ENCODE results near the gene RPL37A.

RPL37A gene

GRCh38 chr2:216480221-216480620, 18.4 kb upstream of the RPL37A start:
- Histone ChIP-seq H4K20me1 (ENCODE audit: insufficient read depth, low read length) (no peaks in the 10 kb centered on the region), H3K4me3 (ENCODE audit: low read length) (no peak overlapping the region), H3K27me3 (replicated peaks; ENCODE audit: insufficient read depth, low read length) (no peaks in the 10 kb centered on the region), H3K9me2 (replicated peaks; ENCODE audit: insufficient read depth, low read length) (no peaks in the 10 kb centered on the region), H2AFZ (ENCODE audit: low read length) (no peak overlapping the region), H3K4me2 (ENCODE audit: low read depth, low read length) (no peak overlapping the region), H3K9me3 (replicated peaks; ENCODE audit: insufficient read depth, low read length) (no peaks in the 10 kb centered on the region), H3K79me2 (ENCODE audit: low read length) (no peaks in the 10 kb centered on the region), H3F3A (ENCODE audit: insufficient read depth, low read length) (no peaks in the 10 kb centered on the region), H3K9ac (ENCODE audit: low read length) (no peak overlapping the region), H3K4me1 (ENCODE audit: low read length) (no peaks in the 10 kb centered on the region), H3K27ac (ENCODE audit: low read length) (no peak overlapping the region), H3K36me3 (replicated peaks; ENCODE audit: insufficient read depth, low read length) (no peaks in the 10 kb centered on the region)
- TF ChIP-seq CTCF (IDR thresholded peaks at IDR 0.05; ENCODE audit: low read length), result no peak
- no peak for TF ChIP-seq EZH2phosphoT487 (IDR thresholded peaks at IDR 0.05; ENCODE audit: low read length)
- no peak for TF ChIP-seq EZH2 (optimal IDR thresholded peaks at IDR 0.05; ENCODE audit: low read depth, low read length)
- DNase-seq, result no peak

- TF ChIP-seq CTCF (IDR thresholded peaks at IDR 0.05; ENCODE audit: low read length) (no peak), EZH2 (optimal IDR thresholded peaks at IDR 0.05; ENCODE audit: low read depth, low read length) (no peak), EZH2phosphoT487 (IDR thresholded peaks at IDR 0.05; ENCODE audit: low read length) (no peak)
- no peak overlapping the region for H3K4me2 ChIP-seq (ENCODE audit: low read depth, low read length)
Measured at GRCh38 chr2:216482640-216483039, 16.0 kb upstream of the RPL37A start.

GRCh38 chr2:216485237-216485636, 13.4 kb upstream of the RPL37A start:
- TF ChIP-seq EZH2phosphoT487 (IDR thresholded peaks at IDR 0.05; ENCODE audit: low read length) (no peak), EZH2 (optimal IDR thresholded peaks at IDR 0.05; ENCODE audit: low read depth, low read length) (no peak), CTCF (IDR thresholded peaks at IDR 0.05; ENCODE audit: low read length) (no peak)

More at GRCh38 chr2:216482640-216483039, 16.0 kb upstream of the RPL37A start:
- Histone ChIP-seq H3K9me2 (replicated peaks; ENCODE audit: insufficient read depth, low read length) (no peaks in the 10 kb centered on the region), H3K4me3 (ENCODE audit: low read length) (no peak overlapping the region), H3K27ac (ENCODE audit: low read length) (no peak overlapping the region), H3K27me3 (replicated peaks; ENCODE audit: insufficient read depth, low read length) (no peaks in the 10 kb centered on the region), H3K36me3 (replicated peaks; ENCODE audit: insufficient read depth, low read length) (no peaks in the 10 kb centered on the region), H3K9me3 (replicated peaks; ENCODE audit: insufficient read depth, low read length) (no peaks in the 10 kb centered on the region), H2AFZ (ENCODE audit: low read length) (no peak overlapping the region), H3K79me2 (ENCODE audit: low read length) (no peaks in the 10 kb centered on the region), H3K4me1 (ENCODE audit: low read length) (no peaks in the 10 kb centered on the region), H4K20me1 (ENCODE audit: insufficient read depth, low read length) (no peaks in the 10 kb centered on the region), H3K9ac (ENCODE audit: low read length) (no peak overlapping the region), H3F3A (ENCODE audit: insufficient read depth, low read length) (no peaks in the 10 kb centered on the region)
- DNase-seq, result no peak

More at GRCh38 chr2:216485237-216485636, 13.4 kb upstream of the RPL37A start:
- Histone ChIP-seq H3K27ac (ENCODE audit: low read length) (no peak overlapping the region), H3F3A (ENCODE audit: insufficient read depth, low read length) (no peaks in the 10 kb centered on the region), H2AFZ (ENCODE audit: low read length) (no peak overlapping the region), H3K4me2 (ENCODE audit: low read depth, low read length) (no peak overlapping the region), H3K4me1 (ENCODE audit: low read length) (no peaks in the 10 kb centered on the region), H3K4me3 (ENCODE audit: low read length) (no peak overlapping the region), H3K9me2 (replicated peaks; ENCODE audit: insufficient read depth, low read length) (no peaks in the 10 kb centered on the region), H3K27me3 (replicated peaks; ENCODE audit: insufficient read depth, low read length) (no peaks in the 10 kb centered on the region), H3K36me3 (replicated peaks; ENCODE audit: insufficient read depth, low read length) (no peaks in the 10 kb centered on the region), H3K9ac (ENCODE audit: low read length) (no peak overlapping the region), H4K20me1 (ENCODE audit: insufficient read depth, low read length) (no peaks in the 10 kb centered on the region), H3K79me2 (ENCODE audit: low read length) (no peaks in the 10 kb centered on the region), H3K9me3 (replicated peaks; ENCODE audit: insufficient read depth, low read length) (no peaks in the 10 kb centered on the region)
- DNase-seq, result no peak

Data from MM.1S (cell line).